IPS-18c (cell line): ENCODE results near the gene FAM83F.

Source experiments
- H3K4me3 ChIP-seq: 2 replicates; pipeline ENCODE4 v1.7.0; 2013; ENCODE audit warnings: low read depth, mild to moderate bottlenecking, low read length, moderate library complexity; ENCODE audit not compliant: insufficient read depth
- H3K9me3 ChIP-seq: one replicate; pipeline ENCODE4 v1.6.1; 2013; ENCODE audit warnings: mild to moderate bottlenecking, low read length, moderate library complexity; ENCODE audit not compliant: control insufficient read depth, insufficient read depth

FAM83F gene

GRCh38 chr22:40039482-40040115 is 44.8 kb downstream of the FAM83F start:
- H3K4me3 ChIP-seq = no peak overlapping the region
- H3K9me3 ChIP-seq = no peaks in the 10 kb centered on the region

DNA sequence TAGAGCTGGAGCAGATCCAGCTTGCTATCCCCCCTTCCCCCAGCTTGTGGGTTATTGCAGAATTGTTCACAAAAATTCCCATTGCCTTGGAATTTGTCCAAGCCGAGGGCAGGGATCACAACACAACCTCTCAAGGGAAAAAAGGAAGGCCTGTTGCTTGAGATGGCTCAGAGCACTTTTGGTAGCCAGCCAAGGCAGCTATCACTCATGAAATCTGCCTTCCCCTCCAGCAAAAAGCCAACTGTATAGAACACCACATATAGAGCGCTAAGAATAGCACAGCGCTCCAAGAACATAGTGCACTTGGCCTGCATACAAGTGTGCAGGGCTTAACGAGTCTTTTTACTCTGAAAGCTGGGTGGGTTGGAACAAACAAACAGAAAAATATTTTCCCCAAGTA is 46.2 kb downstream of the FAM83F start:
- H3K4me3 ChIP-seq = no peak overlapping the region
- H3K9me3 ChIP-seq = no peaks in the 10 kb centered on the region

DNA sequence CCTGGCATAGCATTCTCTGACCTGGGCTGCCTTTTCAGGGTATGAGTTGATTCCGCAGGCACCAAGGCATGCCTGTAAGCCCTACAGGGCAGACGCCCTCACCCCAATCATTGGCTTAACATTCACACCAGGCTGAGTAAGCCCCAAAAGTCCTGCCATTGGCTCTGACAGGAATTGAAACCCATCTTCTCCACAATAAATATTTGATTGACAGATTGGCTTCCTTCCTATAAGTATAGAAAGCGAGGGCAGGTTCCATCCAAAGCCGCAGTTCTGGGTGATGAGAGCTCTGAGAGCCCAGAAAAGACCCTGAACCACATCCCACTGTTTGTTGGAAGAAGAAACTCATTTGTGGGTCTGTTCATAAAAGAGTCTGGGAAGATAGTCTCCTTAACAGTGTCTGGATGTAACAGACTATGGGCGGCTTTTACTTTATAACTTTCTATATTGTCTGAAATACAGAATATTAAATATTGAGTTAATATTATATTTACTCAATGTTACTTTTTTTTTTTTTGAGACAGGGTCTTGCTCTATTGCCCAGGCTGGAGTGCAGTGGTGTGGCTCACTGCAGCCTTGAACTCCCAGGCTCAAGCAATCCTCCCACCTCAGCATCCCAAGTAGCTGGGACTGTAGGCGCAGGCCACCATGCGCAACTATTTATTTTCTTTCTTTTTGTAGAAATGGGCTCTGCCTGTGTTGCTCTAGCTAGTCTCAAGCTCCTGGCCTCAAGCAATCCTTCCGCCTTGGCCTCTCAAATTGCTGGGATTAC is 46.8 kb downstream of the FAM83F start:
- Histone ChIP-seq H3K4me3 (no peak overlapping the region), H3K9me3 (no peaks in the 10 kb centered on the region)

- H3K9me3 ChIP-seq = no peaks in the 10 kb centered on the region
- no peak overlapping the region for H3K4me3 ChIP-seq
These were observed 47.6 kb downstream of the FAM83F start for GRCh38 chr22:40042312-40042711.

- Histone ChIP-seq H3K9me3 (no peaks in the 10 kb centered on the region), H3K4me3 (no peak overlapping the region)
These were observed 48.3 kb downstream of the FAM83F start for GRCh38 chr22:40043081-40043480.

DNA sequence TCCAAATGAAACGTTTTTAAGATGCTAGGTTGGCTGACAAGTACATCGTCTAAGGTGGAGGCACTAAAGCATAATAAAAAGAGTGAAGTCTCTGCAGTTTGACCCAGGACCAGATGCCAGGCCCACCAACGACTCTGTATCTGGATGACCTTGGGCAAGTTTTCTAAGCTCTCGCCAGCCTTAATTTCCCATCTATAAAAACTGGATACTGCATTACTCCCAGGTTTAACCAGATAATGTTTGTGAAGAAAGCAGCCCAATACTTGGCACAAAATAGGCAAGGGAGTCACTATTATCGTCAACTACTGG is 49.0 kb downstream of the FAM83F start:
- H3K9me3 ChIP-seq = no peaks in the 10 kb centered on the region
- peak overlapping the region; percentile 1; the same call in 1 of the 2 replicates for H3K4me3 ChIP-seq

DNA sequence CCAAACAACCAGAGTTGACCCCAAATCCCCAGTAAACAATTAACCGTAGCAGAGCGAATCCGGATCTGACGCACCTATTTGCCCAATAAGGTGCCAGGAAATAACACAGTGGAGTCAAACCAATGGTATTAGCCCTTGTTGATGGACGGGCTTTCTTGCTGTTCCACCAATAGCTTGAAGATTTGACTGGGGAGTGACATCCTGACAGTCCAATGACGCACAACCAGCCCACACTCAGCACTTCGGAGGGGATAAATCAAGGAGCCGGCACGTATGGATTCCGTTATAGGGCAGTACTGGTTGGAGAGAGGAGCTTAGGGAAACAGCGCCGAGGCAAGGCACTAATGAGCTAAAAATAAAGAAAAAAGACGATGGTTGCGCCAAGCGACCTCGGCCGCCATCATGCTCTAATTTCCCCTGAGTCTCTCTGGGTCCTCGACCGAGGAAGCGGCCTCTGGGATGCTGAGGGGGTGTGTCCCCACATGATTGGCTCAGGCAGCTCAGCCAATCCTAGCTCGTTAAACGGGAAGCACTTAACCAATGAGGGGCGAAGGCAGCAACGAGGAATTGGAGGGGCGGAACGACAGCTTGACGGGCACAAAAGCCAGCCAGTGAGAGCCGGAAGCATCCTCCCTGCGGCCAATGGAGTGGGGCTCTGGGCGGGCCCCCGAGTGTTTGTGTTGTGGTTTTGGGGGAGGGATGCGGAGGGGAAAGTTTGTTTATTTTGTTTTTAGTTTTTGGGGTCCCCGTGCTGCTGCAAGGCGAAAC is 49.5 kb downstream of the FAM83F start:
- H3K9me3 ChIP-seq = no peaks in the 10 kb centered on the region
- peak overlapping the region; percentile 88 for H3K4me3 ChIP-seq

- peak overlapping the region; percentile 94 for H3K4me3 ChIP-seq
- H3K9me3 ChIP-seq = no peaks in the 10 kb centered on the region
These were observed 50.4 kb downstream of the FAM83F start for GRCh38 chr22:40044870-40045834.

- no peaks in the 10 kb centered on the region for H3K9me3 ChIP-seq
- peak overlapping the region; percentile 94; the same call in 1 of the 2 replicates for H3K4me3 ChIP-seq
These were observed 51.4 kb downstream of the FAM83F start for GRCh38 chr22:40046126-40046525.

- Histone ChIP-seq H3K4me3 (no peak overlapping the region), H3K9me3 (no peaks in the 10 kb centered on the region)
These were observed 55.5 kb downstream of the FAM83F start for GRCh38 chr22:40050258-40050657.

DNA sequence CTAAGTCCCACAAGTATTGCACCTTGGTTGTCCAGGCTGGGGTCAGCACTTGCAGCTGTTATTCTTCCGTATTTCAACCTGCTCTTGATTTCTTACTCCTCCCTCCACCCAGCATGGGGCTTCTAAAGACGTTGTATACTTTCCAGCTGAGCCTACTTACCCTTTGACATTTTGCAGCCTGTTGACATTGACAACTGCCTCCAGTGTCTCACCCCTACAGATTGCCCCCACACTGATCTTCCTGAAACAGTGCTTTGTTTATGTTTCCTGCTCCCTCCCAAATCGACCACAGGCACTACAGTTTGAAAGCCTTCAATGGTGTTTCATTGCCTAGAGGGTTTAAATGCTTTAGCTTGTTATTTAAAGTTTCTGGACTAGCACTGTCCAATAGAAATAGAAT is 56.6 kb downstream of the FAM83F start:
- Histone ChIP-seq H3K4me3 (no peak overlapping the region), H3K9me3 (no peaks in the 10 kb centered on the region)

DNA sequence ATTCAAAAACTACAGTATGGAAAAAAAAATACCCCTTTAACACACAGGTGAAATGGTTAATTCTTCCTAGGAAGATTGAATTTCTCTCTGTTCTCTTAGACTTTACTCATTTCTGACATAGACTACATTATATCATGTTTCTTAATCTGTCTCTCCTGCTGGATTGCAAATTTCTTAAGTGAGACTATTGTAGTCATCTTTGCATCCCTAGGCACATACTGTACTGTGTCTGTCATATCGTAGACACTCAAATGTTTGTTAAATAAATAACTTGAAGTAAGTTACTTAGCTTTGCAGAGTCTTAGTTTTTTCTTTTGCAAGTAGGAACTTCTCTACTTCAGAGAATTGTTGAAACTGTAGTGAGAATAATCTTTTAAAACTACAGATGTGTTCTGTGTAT is 58.7 kb downstream of the FAM83F start:
- no peak overlapping the region for H3K4me3 ChIP-seq
- no peaks in the 10 kb centered on the region for H3K9me3 ChIP-seq

GRCh38 chr22:40054486-40054885 is 59.7 kb downstream of the FAM83F start:
- Histone ChIP-seq H3K9me3 (no peaks in the 10 kb centered on the region), H3K4me3 (no peak overlapping the region)

DNA sequence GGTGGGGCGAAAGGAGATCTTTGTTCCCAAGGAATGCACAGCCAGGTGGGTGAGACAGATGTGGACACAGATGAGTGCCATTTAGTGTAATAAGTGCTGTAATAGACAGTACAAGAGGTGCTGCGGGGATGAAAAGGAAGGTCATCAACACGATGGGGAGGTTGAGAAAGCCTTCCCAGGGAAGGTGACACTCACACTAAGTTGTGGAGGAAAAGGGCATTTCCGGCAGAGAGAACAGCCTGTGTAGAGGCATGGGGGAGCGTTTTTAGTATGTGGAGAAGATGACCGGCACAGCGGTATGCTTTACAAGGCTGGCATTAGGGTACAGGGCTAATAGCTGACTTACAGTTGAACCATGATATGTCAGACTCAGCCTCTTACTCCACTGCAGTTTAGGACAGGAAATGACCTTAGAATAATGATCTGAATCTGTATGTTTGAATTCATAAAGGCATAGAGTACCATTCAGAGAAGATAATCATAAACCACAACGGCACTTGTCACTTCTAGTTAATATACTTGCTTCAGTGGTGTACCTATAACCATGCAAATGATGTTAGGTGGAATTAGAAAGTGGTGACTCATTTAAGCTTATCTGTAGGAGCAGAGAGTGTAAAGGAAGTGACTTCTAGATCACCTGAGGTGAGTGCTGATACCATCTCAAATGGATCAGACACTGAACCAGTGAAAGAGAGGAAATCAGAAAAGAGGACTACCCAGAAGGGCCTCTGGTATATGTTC is 60.6 kb downstream of the FAM83F start:
- H3K4me3 ChIP-seq = no peak overlapping the region

DNA sequence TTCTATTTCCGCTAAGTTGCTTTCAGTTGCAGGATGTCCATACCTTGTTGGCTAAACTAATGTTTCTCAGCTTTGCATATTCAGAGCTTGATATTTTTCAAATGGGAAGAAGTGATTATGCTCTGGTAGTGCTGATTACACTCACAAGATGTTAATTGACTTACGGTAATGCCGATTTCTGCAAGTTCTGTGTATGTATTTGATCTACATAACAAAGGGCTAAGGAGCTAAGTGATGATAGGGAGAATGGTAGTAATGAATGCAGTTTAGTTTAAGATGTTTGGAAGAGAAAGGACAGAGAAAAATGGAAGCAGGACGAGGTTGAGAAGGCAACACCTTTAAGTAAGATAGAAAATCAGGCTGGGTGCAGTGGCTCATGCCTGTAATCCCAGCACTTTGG is 61.4 kb downstream of the FAM83F start:
- Histone ChIP-seq H3K4me3 (no peak overlapping the region), H3K9me3 (no peaks in the 10 kb centered on the region)

More for the DNA sequence above, 60.6 kb downstream of the FAM83F start:
- H3K9me3 ChIP-seq = no peaks in the 10 kb centered on the region

- no peaks in the 10 kb centered on the region for H3K9me3 ChIP-seq
- no peak overlapping the region for H3K4me3 ChIP-seq
These were observed 61.8 kb downstream of the FAM83F start for GRCh38 chr22:40056559-40056958.
